ENCODE results near the gene MARCHF5. TPM values are rescaled to one million over a fixed set of nuclear protein-coding genes. Genes with fewer than 3 reads are reported as not detected.
"Not testable (repeated sequence)": the region's sequence is repeated elsewhere in the genome, so short reads cannot be mapped to it uniquely, and the experiment has no call there.

Gene MARCHF5
- total and polyA plus RNA-seq, 4 donors: 9.7 to 18.4 (median 16.5) TPM

DNA sequence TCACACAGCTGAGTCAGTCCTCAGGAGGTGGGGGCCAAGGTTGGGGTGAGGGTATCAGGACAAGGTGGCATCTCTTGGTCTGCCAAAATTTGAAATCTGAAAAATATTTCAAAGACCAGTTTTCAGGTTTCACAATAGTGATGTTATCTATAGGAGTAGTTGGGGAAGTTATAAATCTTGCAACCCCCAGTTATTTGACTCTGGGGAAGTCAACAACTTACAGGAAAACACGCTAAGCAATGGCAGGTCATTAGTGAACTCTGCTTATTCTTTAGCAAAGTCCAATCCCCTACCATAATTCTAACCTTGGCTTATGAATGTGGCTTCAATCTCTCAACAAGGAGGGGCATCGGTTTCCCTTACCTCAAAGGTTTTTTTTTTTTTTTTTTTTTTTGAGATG lies 94.9 kb downstream of the MARCHF5 start:
- Histone ChIP-seq H3K27me3 (ENCODE audit: control insufficient read depth in 4 of 4, insufficient read depth in 4 of 4, low read length in 3 of 4) (no peaks in the 10 kb centered on the region), H3K9me3 (ENCODE audit: control insufficient read depth in 4 of 4, low read length in 3 of 4) (no peaks in the 10 kb centered on the region), H3K27ac (ENCODE audit: low read depth in 1 of 2, low read length in 2 of 2) (no peak overlapping the region), H3K36me3 (ENCODE audit: control insufficient read depth in 4 of 4, insufficient read depth in 3 of 4, low read depth in 1 of 4, low read length in 3 of 4) (no peaks in the 10 kb centered on the region), H3K4me3 (ENCODE audit: low read depth in 1 of 3, low read length in 3 of 3) (no peak overlapping the region), H3K4me1 (ENCODE audit: control insufficient read depth in 4 of 4, insufficient read depth in 4 of 4, low read length in 3 of 4) (no peaks in the 10 kb centered on the region), H3K9ac (ENCODE audit: low read depth in 1 of 2, low read length in 2 of 2) (no peak overlapping the region)
- DNase-seq (ENCODE audit: low spot score): no peak
- WGBS: 78% methylated on average over 2 of the region's 2 CpGs
- TF ChIP-seq FOXA1 (IDR thresholded peaks at IDR 0.05) (no peak), JUND (IDR thresholded peaks at IDR 0.05) (no peak), HNF4A (conservative IDR thresholded peaks at IDR 0.05) (no peak), HNF4G (IDR thresholded peaks at IDR 0.05) (no peak), NR2F2 (IDR thresholded peaks at IDR 0.05) (no peak), RAD21 (IDR thresholded peaks at IDR 0.05) (no peak), EGR1 (IDR thresholded peaks at IDR 0.05; ENCODE audit: low read depth in 2 of 2) (no peak), FOXA2 (IDR thresholded peaks at IDR 0.05) (no peak), SP1 (IDR thresholded peaks at IDR 0.05) (no peak), GABPA (IDR thresholded peaks at IDR 0.05 in 1 of 2, conservative IDR thresholded peaks at IDR 0.05 in 1 of 2) (no peak), RXRA (IDR thresholded peaks at IDR 0.05) (no peak)
- TF ChIP-seq, protein P1, sequence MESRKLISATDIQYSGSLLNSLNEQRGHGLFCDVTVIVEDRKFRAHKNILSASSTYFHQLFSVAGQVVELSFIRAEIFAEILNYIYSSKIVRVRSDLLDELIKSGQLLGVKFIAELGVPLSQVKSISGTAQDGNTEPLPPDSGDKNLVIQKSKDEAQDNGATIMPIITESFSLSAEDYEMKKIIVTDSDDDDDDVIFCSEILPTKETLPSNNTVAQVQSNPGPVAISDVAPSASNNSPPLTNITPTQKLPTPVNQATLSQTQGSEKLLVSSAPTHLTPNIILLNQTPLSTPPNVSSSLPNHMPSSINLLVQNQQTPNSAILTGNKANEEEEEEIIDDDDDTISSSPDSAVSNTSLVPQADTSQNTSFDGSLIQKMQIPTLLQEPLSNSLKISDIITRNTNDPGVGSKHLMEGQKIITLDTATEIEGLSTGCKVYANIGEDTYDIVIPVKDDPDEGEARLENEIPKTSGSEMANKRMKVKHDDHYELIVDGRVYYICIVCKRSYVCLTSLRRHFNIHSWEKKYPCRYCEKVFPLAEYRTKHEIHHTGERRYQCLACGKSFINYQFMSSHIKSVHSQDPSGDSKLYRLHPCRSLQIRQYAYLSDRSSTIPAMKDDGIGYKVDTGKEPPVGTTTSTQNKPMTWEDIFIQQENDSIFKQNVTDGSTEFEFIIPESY (IDR thresholded peaks at IDR 0.05): no peak

DNA sequence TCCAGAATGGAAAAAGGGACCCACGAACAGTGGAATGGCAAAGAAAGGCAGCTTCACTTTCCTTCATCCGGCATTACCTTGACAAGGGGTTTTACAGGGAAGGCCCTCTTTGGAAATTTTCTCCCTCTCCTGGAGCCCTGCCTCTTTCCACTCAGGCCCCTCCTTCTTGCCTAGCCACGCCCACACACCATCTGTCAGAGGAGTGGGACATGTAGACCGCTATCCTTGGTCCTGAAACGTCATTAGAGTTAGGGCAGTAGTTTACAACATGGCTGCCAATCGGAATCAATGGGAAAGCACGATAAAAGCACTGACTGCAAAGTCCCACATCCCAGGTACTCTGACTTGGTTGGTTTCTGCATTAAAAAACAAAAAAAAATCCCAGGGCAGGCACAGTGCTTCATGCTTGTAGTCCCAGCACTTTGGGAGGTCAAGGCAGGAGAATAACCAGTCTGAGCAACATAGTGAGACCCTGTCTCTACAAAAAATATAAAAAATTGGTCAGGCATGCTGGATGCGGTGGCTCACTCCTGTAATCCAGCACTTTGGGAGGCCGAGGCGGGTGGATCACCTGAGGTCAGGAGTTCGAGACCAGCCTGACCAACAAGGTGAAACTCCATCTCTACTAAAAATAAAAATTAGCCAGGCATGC lies 96.4 kb downstream of the MARCHF5 start:
- peak; percentile 37 for DNase-seq (ENCODE audit: low spot score)
- Histone ChIP-seq H3K9ac (ENCODE audit: low read depth in 1 of 2, low read length in 2 of 2) (no peak overlapping the region), H3K4me1 (ENCODE audit: control insufficient read depth in 4 of 4, insufficient read depth in 4 of 4, low read length in 3 of 4) (no peaks in the 10 kb centered on the region), H3K27ac (ENCODE audit: low read depth in 1 of 2, low read length in 2 of 2) (no peak overlapping the region), H3K4me3 (ENCODE audit: low read depth in 1 of 3, low read length in 3 of 3) (no peak overlapping the region), H3K36me3 (ENCODE audit: control insufficient read depth in 4 of 4, insufficient read depth in 3 of 4, low read depth in 1 of 4, low read length in 3 of 4) (no peaks in the 10 kb centered on the region), H3K27me3 (ENCODE audit: control insufficient read depth in 4 of 4, insufficient read depth in 4 of 4, low read length in 3 of 4) (no peaks in the 10 kb centered on the region), H3K9me3 (ENCODE audit: control insufficient read depth in 4 of 4, low read length in 3 of 4) (no peaks in the 10 kb centered on the region)
- no peak for TF ChIP-seq TAF1 (conservative IDR thresholded peaks at IDR 0.05)
- TF ChIP-seq, protein P2, sequence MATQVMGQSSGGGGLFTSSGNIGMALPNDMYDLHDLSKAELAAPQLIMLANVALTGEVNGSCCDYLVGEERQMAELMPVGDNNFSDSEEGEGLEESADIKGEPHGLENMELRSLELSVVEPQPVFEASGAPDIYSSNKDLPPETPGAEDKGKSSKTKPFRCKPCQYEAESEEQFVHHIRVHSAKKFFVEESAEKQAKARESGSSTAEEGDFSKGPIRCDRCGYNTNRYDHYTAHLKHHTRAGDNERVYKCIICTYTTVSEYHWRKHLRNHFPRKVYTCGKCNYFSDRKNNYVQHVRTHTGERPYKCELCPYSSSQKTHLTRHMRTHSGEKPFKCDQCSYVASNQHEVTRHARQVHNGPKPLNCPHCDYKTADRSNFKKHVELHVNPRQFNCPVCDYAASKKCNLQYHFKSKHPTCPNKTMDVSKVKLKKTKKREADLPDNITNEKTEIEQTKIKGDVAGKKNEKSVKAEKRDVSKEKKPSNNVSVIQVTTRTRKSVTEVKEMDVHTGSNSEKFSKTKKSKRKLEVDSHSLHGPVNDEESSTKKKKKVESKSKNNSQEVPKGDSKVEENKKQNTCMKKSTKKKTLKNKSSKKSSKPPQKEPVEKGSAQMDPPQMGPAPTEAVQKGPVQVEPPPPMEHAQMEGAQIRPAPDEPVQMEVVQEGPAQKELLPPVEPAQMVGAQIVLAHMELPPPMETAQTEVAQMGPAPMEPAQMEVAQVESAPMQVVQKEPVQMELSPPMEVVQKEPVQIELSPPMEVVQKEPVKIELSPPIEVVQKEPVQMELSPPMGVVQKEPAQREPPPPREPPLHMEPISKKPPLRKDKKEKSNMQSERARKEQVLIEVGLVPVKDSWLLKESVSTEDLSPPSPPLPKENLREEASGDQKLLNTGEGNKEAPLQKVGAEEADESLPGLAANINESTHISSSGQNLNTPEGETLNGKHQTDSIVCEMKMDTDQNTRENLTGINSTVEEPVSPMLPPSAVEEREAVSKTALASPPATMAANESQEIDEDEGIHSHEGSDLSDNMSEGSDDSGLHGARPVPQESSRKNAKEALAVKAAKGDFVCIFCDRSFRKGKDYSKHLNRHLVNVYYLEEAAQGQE (IDR thresholded peaks at IDR 0.05): peak; percentile 97
- 33% methylated on average over 11 of the region's 11 CpGs for WGBS

DNA sequence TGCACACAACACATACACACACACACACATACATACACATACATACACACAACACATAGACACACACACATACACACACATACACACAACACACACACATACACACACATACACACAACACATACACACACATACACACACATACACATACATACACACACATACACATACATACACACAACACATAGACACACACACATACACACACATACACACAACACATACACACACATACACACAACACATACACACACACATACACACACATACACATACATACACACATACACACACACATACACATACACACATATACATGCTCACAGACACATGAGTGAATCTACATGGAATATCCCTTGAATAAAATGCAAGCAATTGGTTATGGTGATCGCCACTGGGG lies 102.2 kb downstream of the MARCHF5 start:
- 7% methylated on average over 1 of the region's 1 CpG for WGBS
- H3K27ac ChIP-seq (ENCODE audit: low read depth in 1 of 2, low read length in 2 of 2); H3K4me3 ChIP-seq (ENCODE audit: low read depth in 1 of 3, low read length in 3 of 3); H3K27me3 ChIP-seq (ENCODE audit: control insufficient read depth in 4 of 4, insufficient read depth in 4 of 4, low read length in 3 of 4); H3K36me3 ChIP-seq (ENCODE audit: control insufficient read depth in 4 of 4, insufficient read depth in 3 of 4, low read depth in 1 of 4, low read length in 3 of 4); H3K9ac ChIP-seq (ENCODE audit: low read depth in 1 of 2, low read length in 2 of 2); H3K9me3 ChIP-seq (ENCODE audit: control insufficient read depth in 4 of 4, low read length in 3 of 4); DNase-seq (ENCODE audit: low spot score); H3K4me1 ChIP-seq (ENCODE audit: control insufficient read depth in 4 of 4, insufficient read depth in 4 of 4, low read length in 3 of 4): not testable (repeated sequence)

Measured in liver (tissue), 9 donors.